ENCODE results near the gene FKBP10.
"Not testable (repeated sequence)": the region's sequence is repeated elsewhere in the genome, so short reads cannot be mapped to it uniquely, and the experiment has no call there.

FKBP10 gene

DNA sequence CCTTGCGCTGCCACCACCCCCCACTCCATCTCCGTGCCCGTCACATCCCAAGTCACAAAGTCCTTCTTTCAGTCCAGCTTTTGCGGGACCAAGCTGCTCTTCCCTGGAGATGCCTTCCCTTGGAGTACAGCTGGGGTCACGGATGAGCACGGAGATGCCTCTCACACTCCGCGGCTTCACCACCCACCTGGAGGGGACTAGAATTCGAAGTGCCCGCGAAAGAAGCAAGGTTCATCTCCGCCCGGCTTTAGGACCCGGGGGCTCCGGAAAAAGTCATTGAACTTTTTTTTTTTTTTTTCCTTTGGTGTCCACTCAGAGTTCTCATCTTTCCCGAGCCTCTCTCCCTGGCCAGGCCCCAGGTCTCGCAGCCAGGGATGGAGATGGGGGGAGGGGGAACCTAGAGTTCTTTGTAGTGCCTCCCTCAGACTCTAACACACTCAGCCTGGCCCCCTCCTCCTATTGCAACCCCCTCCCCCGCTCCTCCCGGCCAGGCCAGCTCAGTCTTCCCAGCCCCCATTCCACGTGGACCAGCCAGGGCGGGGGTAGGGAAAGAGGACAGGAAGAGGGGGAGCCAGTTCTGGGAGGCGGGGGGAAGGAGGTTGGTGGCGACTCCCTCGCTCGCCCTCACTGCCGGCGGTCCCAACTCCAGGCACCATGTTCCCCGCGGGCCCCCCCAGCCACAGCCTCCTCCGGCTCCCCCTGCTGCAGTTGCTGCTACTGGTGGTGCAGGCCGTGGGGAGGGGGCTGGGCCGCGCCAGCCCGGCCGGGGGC is at the start of gene FKBP10:
Gene FKBP10, plus strand, starts transcription at position 624 of the 771 bp plus-strand sequence. Its CDS starts 31 bp downstream, at position 655.
- DNase-seq (ENCODE audit: low spot score): peak; percentile 72

DNA sequence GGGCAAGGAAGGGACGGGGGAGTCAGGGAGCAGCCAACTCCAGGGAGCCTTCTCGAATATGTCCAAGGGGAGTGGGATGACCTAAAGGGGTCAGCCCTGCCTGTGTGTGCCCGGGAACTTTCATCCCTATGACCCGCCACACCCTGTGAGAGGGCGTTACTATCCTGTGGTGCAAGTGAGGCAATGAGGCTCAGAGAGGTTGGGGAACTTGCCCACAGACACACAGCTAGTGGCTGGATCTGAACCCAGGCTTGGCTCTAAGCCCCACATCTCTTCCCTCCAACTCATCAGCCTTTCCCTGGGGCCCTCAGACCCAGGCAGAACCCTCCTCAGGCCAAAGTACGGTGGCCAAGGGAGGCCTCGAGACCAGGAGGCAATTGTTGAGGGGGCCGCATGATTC is 49.5 kb upstream of the FKBP10 start:
- DNase-seq (ENCODE audit: low spot score): no peak

GRCh38 chr17:41766135-41766534 is 46.7 kb upstream of the FKBP10 start:
- no peak for DNase-seq (ENCODE audit: low spot score)

GRCh38 chr17:41767324-41768042 is 45.3 kb upstream of the FKBP10 start:
- DNase-seq (ENCODE audit: low spot score): no peak

GRCh38 chr17:41768682-41769288 is 44.0 kb upstream of the FKBP10 start:
- no peak for DNase-seq (ENCODE audit: low spot score)

DNA sequence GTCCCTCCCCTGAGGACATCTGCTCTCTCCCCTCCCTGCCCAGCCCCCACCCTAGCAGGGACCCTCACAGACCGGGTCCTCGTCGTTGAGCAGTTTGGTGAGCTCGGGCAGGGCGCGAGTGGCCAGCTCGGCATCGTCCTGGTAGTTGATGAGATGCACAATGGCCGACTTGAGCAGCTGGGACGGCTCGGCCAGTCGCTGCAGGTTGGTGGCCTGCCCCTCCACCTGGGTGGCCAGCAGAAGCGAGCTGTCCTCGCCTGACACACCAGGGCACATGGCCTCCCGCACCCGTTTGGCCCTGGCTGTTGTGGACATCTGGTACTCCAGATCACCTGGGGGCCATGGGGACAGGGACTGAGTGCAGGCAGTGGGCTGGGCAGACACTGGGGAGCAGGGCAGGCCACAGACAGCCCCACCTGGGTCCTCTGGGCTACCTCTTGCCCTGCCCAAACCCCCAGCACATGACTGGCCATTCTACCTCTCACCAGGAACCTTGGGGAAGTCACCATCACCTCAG is 43.4 kb upstream of the FKBP10 start:
- no peak for DNase-seq (ENCODE audit: low spot score)

GRCh38 chr17:41769985-41770384 is 42.8 kb upstream of the FKBP10 start:
- DNase-seq (ENCODE audit: low spot score): no peak

DNA sequence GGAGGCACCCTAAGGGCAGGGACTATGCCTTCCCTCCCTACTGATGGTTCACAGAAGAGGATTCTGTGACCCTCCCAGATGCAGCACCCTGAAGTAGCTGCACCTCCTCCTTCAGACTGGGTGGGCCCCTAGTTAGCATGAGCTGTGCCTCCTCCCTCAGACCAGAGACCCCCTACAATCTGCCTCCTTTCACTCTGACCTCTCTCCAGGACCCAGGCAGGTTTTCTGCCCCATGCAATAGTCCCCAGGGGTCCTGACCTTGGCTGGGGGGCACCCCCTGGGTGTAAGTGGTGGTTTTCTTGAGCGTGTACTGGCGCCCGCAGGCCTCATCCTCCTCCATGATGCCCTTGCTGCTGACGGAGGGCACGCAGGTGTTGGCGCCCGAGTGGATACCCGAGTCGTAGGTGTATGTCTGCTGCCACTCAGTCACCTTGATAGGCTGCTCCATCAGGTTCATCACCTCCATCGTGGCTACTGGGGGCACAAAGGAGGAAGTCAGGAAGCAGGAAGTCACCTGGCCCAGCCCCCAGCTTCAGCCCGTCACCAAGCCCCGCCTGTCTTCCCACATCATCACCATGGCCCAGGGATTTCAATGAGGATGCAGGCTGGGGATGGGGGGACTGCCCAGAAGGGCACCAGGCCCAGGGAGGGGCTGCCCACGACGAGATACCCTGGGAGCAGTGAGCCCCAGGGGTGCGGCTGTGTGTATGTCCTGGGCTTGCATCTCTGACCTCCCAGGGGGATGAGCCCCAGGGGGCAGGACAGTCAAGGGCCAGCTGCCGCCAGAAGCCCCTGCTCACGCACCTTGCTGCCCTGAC is 41.2 kb upstream of the FKBP10 start:
- DNase-seq (ENCODE audit: low spot score): no peak

DNA sequence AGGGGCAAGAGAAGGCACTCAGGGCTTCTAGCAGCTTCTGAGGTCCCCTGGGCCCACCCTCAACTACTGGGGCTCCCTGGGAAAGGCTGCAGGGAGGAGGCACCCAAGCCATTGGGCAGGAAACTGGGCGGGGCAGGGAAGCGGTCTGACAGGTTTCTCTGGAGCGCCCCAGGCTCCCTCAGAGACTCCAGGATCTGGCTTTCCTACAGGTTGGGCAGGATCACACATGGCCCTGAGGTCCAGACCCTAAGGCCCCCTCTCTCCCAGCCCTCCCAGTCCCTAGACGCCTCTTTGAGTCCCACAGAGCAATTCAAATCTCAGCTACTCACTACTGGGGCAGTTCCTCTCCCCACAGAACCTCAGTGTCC is 40.6 kb upstream of the FKBP10 start:
- no peak for DNase-seq (ENCODE audit: low spot score)

- no peak for DNase-seq (ENCODE audit: low spot score)
Measured at GRCh38 chr17:41772586-41773189, 40.1 kb upstream of the FKBP10 start.

DNA sequence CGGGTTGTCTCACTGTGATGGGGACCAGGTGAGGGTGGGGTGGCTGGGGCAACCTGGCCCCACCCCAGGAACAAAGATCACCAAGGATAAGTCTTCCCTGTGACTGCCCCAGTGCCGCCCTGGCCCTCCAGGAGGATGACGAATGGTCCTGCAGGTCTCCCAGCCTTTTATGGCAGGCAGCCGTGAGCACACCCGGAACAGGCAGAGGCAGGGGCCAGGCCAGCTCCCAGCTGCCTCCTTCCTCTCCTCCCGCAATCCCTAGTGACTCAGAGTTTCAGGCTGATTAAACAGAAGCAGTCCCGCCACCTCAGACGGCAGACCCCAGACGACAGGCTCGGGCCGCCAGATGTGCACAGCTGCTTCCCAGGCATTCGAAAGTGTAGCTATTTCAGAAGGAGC is 39.6 kb upstream of the FKBP10 start:
- no peak for DNase-seq (ENCODE audit: low spot score)

DNA sequence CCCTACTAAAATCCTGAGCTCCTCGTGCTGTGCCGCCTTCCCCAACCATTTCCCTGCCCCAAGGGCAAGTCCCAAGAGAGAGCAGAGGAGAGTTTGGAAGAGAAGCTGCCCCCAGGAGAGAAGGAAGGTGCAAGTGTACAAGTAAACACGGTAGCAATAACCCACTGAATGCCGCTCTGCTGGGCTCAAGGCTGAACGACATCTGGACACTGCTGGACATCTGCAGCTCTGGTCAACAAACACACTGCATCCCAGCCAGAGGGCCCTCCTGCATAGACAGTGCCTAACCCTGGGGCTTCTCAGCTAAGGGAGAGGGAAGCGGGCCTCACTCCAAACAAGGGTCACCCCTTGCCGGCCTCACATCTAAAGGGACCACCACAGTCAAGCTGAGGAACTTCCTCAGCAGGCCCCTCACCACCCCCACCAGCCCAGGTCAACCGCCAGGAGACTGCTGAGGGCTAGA is 39.0 kb upstream of the FKBP10 start:
- no peak for DNase-seq (ENCODE audit: low spot score)

DNA sequence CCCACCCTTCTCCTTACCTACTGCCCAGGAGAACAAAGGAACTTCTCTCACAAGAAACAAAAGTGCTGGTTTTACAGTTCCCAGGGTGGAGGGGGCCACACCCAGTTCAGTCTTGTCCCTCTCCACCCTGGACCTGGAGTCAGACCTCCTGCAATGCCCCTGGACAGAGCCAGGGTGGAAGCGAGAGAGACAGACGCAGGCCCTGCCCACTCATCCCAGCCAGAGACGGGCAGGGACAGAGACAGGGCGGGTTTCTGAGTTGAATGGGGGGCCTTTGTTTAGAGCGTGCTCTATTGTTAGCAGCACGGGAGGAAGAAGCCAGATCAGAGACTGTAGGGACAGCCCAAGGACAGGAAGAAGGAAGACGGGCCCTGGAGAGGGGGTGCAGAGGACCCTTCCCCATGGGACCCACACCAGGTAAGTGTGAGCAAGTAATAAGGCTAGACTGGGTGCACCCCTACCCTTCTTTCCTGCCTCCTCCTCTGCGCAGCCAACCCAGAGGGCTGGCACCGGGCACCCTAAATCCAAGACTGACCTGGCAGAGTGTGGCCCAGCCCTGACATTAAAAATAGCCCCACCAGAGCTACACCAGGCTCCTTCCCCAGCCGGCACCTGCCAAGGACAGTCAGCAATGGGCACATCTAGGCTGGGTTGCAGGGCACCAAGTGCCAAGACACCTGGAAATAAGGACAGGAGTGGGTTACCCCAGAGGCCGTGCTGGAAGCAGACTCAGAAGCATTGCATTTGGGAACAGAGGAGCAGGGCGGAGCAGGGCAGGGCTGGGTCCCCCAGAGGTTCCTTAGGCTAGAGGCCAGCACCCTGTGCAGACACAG is 37.2 kb upstream of the FKBP10 start:
- DNase-seq (ENCODE audit: low spot score): peak; percentile 32

GRCh38 chr17:41776262-41776900 is 36.4 kb upstream of the FKBP10 start:
- not testable (repeated sequence) for DNase-seq (ENCODE audit: low spot score)

GRCh38 chr17:41777157-41777573 is 35.6 kb upstream of the FKBP10 start:
- DNase-seq (ENCODE audit: low spot score): no peak

DNA sequence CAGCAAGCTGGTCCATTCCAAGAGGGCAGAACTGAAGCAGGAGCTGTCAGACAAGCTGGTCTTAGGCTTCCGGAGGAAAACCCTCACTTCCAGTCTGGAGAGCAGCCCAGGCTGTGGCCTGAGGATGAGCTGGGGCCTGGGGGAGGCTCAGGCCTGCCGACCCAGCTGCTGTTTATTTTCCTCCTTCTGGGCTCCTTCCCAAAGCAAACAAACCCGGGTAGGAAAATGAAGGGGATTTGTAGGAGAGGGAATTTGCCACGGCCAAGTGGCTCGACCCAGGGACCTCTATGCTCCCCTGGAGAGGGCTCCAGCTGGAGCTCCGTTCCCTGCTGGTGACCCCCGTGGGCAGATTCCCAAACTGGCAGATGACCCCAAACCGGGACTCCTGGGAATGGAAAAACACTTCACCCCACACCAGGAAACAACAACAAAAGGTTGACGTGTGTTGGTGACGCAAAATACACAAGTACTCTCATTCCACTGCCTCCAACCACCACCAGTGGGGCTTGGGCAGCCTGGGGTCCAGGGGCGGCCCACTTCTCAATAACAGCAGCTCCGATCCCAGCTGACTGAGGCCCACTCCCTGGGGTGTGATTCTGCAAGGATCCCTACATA is 35.1 kb upstream of the FKBP10 start:
- no peak for DNase-seq (ENCODE audit: low spot score)

DNA sequence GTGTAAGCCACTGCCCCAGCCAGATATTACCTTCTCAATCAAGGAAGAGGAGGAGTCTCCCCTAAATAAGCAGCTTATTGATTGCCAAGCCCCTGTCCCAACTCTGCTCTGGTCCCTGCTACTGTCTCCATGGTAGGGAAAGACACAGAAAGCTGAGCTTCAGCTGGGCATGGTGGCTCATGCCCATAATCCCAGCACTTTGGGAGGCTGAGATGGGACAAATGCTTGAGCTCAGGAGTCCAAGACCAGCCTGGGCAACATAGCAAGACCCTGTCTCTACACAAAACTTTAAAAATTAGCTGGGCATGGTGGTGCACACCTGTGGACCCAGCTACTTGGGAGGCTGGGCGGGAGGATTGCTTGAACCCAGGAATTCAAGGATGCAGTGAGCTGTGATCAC is 32.9 kb upstream of the FKBP10 start:
- no peak for DNase-seq (ENCODE audit: low spot score)

DNA sequence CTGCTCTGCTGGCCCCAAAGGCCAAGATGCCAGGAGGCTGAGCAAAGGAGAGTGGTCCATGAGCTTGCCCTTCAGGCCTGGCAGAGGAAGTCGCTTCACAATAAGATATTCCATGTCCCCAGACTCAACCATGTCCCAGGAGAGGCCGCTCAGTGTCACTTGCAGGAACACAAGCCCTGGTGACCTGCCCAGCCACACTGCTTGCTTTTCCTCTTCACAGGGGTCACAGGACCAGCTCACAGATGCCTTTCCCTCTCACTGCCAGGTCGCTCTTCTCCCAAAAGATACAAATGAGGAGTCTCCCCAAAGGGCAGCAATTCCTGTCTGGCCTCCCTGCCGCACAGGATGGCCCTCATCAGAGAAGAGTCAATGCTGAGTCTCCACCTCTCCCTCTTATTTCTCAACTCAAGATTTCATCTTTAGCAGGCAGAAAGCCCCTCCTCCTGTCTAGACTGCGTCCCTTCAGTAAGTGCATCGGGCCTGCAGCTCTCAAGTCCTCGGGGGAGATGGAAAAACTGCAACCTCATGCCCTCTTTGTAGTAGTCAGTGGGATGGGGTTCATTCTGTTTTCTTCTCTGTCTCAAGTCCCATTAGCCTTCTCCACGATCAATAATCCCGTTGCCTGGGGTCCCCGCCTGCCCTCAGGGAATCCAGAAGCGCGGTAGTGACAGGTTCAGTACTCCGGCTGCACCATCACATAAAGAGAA is 31.2 kb upstream of the FKBP10 start:
- no peak for DNase-seq (ENCODE audit: low spot score)

DNA sequence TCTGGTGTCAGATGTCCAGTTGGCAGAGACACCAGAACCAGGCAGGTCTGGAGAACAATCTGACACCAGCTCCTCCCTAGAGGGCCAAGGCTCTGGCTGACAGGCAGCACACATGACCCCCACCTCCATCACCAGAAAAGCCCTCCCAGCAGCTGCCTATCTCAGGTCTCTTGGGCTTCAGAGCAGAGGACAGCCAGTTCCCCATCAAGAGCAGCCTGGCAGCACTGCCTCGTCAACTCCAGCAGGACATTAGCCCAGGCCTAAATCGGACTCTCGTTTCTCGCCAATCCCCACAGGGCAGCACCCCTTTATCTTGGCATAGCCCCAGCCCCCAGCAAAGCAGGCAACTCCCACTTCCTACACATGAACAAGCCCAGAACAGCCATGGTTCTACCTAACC is 30.7 kb upstream of the FKBP10 start:
- DNase-seq (ENCODE audit: low spot score): no peak

Data from COLO829 (cell line).